ENCODE measurements around the gene ATOH8.

The ATOH8 gene

DNA sequence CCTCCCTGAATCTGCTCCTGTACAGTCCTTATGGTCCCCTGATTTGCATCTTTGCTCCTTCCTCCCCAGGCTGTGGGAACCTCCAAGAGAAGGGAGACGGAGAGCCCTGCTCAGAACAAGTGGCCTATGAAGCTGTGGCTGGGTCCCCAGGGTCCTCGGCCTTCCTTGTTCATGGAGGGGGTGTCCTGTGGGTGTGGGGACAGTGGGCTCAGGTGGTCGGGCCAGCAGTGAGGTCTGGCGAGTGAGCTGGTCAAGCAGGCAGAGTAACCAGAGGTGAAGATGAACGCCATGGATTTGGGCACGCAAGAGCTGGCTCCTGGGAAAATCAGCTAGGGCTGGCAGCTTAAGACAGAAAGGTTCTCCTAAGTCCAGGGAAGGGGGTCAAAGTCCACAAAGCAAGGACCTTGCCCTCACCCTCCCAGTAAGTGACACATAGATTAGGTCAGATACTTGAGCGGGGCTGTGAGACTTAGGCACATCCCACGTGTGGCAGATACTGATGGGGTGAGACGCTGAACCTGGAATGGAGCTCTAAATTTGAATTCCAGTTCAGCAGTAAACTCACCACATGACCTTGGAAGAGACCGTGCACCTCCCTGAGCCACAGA is 34.8 kb upstream of the ATOH8 start:
- DNase-seq: no peak

DNA sequence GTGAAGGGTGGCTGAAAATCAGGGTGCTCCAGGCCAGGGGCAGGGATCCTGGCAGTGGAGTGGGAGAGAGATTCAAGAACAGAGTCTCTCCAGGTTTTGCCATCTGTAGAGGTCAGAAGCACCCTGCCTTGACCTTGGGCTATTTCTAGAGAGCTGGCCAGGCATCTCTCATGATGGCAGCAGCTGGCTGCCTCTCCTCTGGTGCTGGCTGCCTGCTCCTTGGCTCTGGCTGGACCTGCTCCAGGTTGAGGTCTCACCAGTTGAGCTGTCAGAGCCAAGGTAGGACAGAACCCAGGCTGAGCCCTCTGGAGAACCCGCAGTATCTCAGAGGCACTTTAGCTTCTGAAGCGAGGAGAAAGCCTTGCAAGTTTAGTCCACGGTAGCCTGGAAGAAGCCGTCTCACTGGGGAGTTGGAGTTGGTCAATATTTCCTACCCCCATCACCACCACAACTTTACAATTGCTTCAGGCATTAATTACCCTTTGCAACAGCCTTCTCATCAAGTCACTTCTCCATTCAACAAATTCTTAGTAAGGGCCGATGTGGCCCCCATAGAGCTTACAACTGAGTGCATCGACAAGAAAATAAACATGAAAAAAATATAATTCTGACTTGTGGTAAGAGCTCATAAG is 34.1 kb upstream of the ATOH8 start:
- no peak for DNase-seq

DNA sequence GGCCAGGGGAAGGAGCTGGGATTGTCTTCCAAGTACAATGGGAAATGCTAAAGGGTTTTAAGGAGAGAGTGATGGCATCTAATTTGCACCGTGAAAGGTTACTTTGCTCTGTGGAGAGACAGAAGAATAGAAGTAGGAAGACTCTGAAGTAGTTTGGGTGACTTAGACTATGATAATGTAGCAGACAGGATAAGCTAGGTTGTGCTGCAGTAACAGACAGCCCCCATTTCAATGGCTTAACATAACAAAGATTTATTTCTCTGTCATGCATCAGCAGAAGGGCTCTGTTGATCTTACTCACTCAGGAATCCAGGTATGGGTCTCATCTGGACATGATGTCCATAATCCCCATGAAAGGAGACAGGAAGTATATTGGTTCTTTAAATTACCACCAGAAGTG is 33.3 kb upstream of the ATOH8 start:
- no peak for DNase-seq

DNA sequence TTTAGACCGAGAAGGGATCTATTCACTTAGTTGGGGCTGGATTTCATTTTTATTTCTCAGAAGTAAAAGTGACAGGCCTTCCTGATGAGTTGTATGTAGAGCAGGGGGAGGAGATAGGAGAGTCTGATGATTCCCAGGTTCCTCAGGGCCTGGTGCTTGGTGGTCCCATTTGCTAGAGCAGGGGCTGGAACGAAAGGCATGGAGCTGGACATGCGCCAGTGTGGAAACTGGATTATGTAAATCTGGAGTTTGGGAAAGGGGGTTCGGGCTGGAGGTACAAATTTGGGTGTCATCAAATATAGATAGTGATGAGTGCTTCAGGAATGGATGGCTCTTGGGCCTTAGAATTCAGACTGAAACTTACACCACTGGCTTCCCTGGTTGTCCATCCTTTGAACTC is 32.1 kb upstream of the ATOH8 start:
- no peak for DNase-seq

DNA sequence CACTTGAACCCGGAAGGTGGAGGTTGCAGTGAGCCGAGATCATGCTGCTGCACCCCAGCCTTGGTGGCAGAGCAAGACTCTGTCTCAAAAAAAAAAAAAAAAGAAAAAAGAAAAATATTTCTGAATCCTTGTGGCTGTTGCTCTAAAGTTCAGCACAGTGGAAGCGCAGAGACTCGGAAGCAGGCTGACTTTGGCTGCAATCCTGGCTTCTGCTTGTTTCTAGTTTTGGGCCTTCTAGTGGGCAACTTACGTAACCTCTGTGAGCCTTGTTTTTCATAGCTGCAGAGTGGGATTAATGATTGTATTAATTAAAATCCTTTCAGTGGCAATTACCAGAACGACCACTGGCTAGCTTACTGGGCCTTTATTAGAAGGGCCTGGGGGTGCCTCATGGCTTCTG is 31.3 kb upstream of the ATOH8 start:
- DNase-seq: no peak

DNA sequence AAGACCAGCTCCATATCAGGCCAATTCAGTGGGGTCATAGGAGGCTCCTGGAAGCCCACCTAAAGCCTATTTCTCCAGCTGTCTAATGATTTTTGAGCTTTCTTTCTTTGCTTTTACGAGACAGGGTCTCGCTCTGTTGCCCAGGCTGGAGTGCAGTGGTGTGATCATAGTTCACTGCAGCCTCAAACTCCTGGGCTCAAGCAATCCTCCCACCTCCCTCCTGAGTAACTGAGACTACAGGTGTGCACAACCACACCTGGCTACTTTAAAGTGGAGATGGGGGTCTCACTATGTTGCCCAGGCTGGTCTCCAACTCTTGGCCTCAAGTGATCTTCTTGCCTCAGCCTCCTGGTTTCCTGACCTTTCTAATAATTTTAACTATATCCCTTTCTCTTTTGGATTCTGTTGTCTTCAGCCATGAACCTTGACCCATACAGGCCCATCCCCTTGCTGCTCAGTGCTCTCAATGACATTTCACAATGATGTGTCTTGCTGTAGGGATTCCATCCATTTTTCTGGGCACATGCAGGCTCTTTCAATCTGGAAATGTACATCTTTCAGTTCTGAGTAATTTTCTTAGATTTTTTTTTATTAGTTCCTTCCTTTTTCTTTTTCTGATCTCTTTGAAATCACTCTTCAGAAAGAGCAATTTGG is 30.0 kb upstream of the ATOH8 start:
- no peak for DNase-seq

DNA sequence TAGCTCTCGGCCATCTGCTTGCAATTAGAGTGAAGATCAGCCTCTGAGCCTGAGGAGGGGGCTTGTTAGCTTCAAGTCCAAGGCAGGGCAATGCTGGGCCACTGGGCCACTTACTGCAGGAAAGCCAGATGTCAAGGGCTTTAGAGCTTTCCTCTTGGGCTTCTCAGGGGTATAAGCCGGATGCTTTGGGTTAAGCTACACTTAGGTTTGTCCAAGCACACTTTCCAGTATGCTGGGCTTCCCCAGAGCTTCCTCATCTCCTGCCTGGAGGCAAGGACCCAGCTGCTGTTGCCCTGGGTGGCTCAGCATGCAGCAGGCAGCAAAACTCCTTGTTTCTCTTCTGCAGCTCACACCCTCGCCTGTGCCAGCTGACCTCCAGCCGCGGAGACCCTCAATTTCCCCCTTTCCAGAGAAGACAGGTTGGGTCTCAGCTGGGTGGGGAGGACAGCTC is 29.0 kb upstream of the ATOH8 start:
- DNase-seq: no peak

DNA sequence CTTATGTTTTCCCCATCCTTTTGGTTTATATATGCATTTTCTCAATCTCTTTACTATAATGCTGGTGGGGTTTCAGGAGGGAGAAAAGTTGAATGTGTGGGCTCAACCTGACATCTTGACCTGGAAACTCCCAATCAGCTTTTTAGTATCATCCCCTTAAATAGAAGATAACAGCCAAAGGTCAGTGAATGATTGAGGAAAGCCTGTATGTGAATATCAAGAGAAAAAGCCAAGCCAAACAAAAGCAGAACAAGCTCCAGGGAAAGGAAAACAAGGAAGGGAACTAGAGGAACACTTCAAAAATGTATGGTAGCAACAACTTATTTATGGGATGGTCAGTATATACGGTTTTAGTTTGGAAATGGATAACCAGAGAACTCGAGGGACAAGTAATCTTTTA is 28.3 kb upstream of the ATOH8 start:
- no peak for DNase-seq

DNA sequence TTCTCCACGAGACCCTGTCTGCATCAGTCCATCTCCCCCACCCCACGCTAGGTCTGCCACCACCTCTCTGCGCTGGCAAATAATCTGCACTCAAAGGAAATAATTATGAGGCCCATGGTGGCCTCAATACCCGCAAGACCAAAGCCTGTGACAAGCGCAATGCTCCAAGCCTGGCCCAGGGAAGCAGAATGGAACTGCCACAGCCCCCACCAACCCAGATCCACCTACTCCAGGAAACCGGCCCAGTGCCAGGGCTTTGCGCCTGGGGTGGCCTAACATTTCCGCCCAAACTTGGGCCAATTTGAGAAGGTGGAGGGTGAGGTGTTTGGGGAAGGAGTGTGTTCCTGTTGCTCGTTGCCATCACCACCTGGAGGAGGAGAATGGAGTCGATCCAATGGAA is 26.0 kb upstream of the ATOH8 start:
- no peak for DNase-seq

DNA sequence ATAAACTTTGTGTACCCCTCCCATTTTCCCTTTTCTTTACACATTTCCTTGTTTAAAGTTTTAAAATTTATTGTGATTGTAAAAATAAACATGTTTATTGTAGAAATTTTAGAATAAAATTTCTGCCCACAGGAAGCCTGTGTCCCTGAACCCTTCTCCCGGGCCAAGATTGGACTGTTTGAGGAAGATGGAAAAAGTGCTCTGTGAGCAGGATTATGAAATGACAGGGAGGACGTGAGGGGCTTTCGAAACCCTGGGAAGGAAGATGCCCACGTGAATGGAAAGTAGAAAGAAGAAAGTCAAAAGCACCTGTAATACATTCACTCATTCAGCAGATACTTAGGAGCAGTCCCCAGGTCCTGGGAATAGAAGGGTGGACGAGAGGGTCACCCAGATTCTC is 25.4 kb upstream of the ATOH8 start:
- DNase-seq: no peak

DNA sequence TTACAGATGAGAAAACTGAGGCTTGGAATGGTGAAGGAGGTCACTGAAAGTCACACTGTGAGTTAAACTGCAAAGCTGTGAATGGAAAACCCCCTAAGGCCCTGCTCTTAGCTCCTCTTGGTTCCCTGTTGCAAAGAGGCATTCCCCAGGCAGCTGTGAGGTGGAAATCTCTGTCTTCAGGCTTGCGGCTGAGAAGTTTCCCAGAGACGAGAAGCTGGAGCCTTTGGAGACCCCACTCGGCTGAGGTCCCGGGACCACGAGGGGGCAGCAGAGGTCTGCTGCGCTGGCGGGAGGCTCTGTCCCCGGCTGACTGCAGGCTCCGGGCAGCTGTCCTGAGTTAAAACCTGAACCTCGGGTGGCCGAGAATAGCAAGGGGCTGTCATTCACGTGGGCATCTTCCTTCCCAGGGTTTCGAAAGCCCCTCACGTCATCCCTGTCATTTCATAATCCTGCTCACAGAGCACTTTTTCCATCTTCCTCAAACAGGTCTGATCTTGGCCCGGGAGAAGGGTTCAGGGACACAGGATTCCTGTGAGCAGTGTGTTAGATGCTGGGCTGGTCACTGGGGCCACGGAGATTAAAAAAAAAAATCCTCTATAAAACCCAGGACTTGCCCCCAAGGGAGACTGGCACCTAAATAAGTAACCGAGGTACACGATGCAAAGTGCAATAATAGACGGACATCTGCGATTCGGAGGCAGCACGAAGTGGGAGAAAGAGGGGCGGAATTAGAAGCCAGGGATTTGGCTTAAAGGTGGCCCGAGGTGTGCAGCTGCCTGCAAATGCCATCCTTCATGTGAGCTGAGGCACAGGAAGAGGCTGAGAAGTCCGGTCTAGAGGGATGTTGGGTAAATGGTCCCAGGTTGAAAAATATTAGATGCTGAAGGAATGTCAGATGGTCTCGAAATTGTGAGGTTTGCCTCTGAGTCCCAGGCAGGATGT is 24.6 kb upstream of the ATOH8 start:
- DNase-seq: no peak

DNA sequence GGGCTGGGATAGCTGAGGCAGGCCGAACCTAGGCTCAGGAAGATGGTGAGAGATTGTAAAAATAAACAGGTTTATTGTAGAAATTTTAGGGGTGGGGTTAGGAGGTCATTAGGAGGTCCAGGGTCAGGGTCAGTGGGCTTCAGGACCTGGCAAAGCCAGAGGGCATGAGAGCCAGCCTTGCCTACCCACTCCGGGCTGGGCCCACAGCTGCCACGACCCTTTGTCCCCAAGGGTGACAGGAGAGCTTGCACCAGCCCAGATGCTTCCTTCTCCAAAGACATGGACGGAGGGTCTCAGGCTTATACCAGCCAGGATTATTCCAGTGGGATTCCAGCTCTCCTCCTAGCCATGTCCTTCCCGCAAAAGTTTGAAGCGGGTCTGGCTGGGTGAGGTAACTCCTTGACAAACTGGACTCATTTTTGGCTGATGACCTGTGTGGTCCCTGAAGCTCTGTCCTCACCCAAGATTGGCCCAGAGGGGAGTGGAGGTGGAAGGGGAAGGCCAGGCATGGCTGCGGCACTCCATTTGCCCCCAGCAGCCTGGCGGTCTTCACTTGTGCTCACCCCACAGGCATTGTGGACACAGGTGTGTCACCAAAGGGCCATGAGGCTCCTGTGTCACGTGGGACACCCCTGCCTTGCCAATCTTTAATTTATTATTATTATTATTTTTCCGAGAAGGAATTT is 23.8 kb upstream of the ATOH8 start:
- no peak for DNase-seq

DNA sequence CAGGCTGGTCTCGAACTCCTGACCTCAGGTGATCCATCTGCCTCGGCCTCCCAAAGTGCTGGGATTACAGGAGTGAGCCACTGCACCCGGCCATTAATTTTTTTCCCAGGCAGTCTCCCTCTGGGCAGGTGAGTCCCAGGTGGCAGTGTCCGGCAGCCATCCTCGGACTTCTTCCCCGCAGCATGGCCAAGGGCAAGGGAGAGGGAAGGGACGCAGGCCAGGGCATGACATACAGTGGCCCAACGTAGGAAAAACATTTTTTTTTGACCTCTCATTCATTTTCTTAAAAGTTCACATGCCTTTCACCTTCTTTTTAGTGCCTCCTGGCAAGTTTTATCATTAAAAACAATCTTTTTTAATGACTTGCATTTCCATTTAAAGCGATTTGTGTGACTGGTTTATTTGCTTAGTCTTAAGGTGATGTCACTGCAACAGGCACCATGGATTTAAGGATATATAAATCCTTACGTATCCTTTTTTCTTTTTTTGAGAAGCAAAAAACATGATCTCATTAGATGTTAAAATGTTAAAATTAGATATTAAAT is 23.0 kb upstream of the ATOH8 start:
- DNase-seq: no peak

DNA sequence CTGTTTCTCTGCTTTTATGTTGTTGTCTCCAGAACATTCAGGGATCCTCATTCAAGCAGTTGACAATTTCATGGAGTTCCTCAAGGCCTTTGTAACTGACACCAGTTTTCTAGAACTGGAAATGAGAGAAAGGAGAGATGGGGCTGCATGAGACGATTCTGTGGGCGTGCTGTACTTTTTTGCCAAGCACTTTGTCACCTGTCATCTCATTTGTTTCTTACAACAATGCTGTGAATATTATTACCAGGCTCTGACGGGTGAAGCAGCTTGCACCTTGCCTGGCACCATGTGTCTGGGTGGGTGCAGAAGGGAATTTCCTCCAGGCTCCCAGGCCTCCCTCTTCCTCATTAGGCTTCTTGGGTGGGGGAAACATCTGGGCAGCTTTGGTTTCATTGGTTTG is 22.2 kb upstream of the ATOH8 start:
- no peak for DNase-seq

DNA sequence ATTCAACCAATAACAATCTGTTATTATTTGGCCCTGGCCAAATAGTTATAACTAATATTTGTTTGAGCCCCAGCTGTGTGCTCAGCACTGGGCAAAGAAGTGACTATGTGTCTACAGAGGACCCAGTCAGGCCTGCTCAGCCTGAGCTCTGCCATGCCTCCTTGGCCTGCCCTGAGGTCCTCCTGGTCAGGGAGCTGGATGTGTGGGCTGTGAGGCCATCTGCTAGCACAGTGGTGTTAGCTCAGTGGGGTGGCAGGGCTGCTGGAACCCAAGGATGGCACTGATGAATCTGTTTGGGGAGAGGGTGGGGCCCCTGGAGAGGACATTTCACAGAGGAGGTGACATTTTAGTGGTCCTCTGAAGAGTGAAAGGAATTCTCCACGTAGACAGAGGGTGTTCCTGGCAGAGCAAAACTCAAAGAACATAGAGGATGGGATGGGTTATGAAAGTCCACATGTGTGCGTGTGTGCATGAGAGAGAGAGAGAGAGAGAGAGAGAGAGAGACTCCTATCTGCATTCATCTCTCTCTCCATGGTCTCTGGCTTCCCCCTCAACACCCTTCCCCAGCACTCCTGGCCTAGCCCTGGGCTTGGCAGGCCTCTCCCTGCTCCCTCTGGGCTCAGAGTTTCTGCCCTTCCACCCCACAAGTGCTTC is 21.2 kb upstream of the ATOH8 start:
- DNase-seq: no peak

DNA sequence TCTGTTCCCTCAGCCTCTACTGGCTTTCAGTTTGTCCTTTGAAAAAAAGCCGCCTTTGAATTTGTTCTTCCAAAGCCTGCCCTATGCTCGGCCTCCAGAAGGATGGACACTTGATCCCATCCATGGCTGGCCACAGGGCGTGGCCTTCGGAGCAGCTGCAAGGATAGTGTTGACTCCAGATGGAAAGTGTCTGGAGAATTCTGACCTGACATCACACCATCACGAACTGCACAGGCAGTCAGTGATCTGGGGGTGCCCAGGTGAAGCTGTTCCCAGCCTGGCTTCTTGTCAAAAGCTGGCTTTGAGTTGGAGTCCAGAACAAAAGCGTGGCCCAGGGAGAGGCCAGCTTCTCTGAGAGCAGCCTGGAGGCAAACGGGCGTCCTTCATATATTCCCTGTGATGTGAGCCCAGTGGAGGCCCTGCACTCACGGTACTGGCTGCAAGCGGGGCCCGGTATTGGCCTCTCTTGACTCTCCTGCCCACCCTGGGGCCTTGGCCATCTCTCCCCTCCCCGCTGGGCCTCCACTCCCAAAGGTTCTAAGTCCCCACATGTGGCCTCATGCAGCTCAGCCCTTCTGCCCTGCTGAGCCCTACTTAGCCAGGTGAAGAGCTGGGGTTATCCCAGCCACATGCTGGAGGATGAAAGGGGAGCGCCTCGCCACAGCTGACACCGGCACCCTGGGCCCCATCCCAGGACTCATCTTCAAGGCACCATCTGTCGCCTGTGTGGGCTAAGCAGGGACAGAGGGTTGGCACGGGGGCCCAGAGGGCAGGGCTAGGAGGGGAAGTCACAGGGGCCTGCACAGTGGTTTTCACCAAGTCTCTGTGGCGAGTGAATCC is 20.4 kb upstream of the ATOH8 start:
- no peak for DNase-seq

DNA sequence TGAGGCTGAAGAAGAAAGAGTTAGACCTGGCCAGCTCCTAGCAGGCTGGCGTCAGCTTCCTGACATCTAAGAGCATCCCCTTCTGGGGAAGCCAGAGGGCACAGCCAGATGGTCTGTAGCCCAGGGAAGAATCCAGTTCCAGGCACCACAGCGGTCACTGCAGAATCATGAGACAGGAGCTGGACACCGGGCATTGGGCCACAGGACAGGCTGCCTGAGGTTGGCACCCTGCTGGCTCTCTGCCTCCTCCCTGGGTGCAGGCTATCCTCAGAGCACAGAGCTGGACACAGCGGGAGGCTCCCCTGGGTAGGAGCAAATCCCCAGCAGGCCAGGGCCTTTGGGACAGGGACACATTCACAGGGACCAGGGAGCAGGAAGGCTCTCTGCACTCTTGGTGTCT is 19.8 kb upstream of the ATOH8 start:
- DNase-seq: no peak

DNA sequence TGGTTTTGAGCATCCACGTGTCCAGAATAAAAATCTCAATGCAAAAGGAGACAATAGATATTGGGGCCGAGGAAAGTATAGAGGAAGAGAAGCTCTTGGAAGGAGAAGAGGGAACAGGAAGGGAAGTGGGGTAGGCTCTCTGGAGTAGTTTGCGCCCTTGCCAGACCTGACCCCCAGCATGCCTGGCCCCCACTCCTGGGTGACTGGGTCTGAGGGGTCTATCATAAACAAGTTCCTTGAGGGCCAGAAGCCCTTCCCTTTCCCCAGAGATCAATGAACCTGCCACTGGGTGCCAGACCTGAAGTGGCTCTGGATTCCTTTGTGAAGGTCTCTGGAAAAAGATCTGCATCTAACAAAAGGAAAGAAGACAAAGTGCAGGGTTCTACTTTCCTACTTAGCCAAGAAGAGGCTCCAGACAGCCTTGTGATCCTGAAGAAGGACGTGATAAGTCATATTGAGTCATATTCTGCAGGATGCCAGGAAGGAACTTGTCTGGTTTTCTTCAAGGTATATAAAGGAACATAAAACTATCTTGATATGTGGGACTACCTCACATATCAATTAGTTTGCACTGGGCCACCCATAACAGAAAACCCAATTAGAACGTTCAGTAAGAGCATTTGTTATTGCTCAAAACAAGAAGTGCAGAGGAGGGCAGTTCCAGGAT is 18.7 kb upstream of the ATOH8 start:
- DNase-seq: no peak

DNA sequence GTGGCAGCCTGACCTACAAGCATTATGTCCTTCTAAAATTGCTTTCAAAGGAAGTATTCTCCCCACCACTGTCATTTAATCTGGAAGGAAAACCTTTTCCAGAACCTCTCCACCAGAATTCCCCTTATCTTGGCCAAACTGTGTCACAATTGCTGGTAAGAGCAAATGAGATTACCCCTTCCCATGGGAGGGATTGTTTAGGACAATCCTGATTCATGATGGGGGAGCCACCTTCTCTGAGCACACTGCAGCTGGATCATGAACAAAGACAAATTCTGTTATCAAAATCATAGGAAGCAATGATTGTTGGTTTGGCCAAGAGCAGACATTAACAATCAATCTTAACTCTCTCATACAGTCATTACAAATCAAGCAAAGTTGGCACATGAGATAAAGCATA is 18.1 kb upstream of the ATOH8 start:
- DNase-seq: no peak

Measured in NCI-H1417 treated with DMSO at 0.1 percent for 48 hours (cell line).